ENCODE results near the gene BABAM2.

The BABAM2 gene

GRCh38 chr2:28335666-28336065, 445.1 kb downstream of the BABAM2 start:
- Histone ChIP-seq H3K27ac (ENCODE audit: extremely low read depth, low read depth, low read length) (no peak overlapping the region), H3K4me1 (ENCODE audit: control insufficient read depth, insufficient read depth, low read length) (no peaks in the 10 kb centered on the region; the same call in 1 of the 2 replicates), H3K4me3 (ENCODE audit: low read depth, low read length) (no peak overlapping the region), H3K9me3 (ENCODE audit: control insufficient read depth, insufficient read depth, low read depth, low read length) (no peaks in the 10 kb centered on the region), H3K36me3 (ENCODE audit: control insufficient read depth in 2 of 2, insufficient read depth in 1 of 2, low read length in 2 of 2) (no peaks in the 10 kb centered on the region)
- ChIA-PET CTCF (no interaction called here), POLR2A (no interaction called here)
- no peak for TF ChIP-seq ZNF133 (tag by site-specific recombination; IDR thresholded peaks at IDR 0.05)
- TF ChIP-seq OSR2 (tag by site-specific recombination; IDR thresholded peaks at IDR 0.05): no peak
- no peak for TF ChIP-seq ZNF138 (tag by site-specific recombination; IDR thresholded peaks at IDR 0.05; ENCODE audit: borderline replicate concordance)
- TF ChIP-seq ZFP69B (tag by site-specific recombination; IDR thresholded peaks at IDR 0.05): no peak
- TF ChIP-seq MZF1 (tag by site-specific recombination; IDR thresholded peaks at IDR 0.05; ENCODE audit: borderline replicate concordance): no peak
- no peak for TF ChIP-seq KLF16 (tag by site-specific recombination; IDR thresholded peaks at IDR 0.05)
- no peak for TF ChIP-seq KLF9 (tag by site-specific recombination; IDR thresholded peaks at IDR 0.05; ENCODE audit: low read depth)
- TF ChIP-seq GLIS2 (tag by site-specific recombination; IDR thresholded peaks at IDR 0.05): no peak

DNA sequence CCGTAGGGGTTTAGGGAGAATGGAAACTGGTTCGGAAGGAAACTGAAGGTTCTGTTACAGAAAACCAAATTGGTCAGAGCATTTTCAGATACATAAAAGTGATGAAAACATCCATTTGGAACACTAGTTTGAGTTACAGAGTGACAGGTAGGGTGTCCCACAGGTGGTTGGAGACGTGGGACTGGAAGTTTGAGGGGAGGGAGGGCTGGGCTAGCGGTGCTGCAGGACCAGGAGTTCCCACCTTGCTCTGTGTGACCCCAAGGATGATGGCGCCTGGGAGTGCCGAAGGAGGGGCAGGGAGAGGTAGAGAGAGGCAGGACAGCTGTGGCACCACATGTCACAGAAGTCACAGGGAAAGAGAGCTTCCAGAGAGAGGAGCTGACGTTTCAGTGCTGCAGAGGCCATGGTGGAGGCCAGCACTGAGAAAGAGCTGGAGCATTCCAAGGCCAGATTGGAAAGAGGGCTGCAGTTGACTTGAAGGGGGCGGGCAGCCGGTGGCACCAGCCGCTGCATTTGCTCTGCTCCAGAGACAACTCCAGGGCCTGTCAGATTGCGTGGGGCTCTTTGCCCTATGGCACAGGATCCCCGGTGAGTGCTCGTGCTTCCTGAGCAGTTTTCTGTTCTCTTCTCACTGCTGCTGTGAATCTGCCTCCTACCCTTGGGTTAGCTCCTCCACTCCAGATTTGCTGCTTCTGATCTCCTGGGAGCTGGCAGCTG, 445.9 kb downstream of the BABAM2 start:
- ChIA-PET POLR2A (no interaction called here), CTCF (no interaction called here)
- Histone ChIP-seq H3K9me3 (ENCODE audit: control insufficient read depth, insufficient read depth, low read depth, low read length) (no peaks in the 10 kb centered on the region), H3K4me3 (ENCODE audit: low read depth, low read length) (no peak overlapping the region), H3K27ac (ENCODE audit: extremely low read depth, low read depth, low read length) (no peak overlapping the region), H3K36me3 (ENCODE audit: control insufficient read depth in 2 of 2, insufficient read depth in 1 of 2, low read length in 2 of 2) (no peaks in the 10 kb centered on the region), H3K4me1 (ENCODE audit: control insufficient read depth, insufficient read depth, low read length) (no peaks in the 10 kb centered on the region; the same call in 1 of the 2 replicates)
- TF ChIP-seq ZNF585B (tag by site-specific recombination; IDR thresholded peaks at IDR 0.05) (no peak), ZNF548 (tag by site-specific recombination; IDR thresholded peaks at IDR 0.05) (no peak), SCRT2 (tag by site-specific recombination; IDR thresholded peaks at IDR 0.05) (peak; percentile 84), TRIM28 (IDR thresholded peaks at IDR 0.05; ENCODE audit: borderline replicate concordance, low read length) (no peak), ZNF292 (tag by site-specific recombination; IDR thresholded peaks at IDR 0.05; ENCODE audit: borderline replicate concordance, low read depth) (no peak), HOXC10 (CRISPR knock-in tag; IDR thresholded peaks at IDR 0.05) (no peak), ZNF449 (tag by site-specific recombination; IDR thresholded peaks at IDR 0.05) (no peak)
- TF ChIP-seq, protein P1, sequence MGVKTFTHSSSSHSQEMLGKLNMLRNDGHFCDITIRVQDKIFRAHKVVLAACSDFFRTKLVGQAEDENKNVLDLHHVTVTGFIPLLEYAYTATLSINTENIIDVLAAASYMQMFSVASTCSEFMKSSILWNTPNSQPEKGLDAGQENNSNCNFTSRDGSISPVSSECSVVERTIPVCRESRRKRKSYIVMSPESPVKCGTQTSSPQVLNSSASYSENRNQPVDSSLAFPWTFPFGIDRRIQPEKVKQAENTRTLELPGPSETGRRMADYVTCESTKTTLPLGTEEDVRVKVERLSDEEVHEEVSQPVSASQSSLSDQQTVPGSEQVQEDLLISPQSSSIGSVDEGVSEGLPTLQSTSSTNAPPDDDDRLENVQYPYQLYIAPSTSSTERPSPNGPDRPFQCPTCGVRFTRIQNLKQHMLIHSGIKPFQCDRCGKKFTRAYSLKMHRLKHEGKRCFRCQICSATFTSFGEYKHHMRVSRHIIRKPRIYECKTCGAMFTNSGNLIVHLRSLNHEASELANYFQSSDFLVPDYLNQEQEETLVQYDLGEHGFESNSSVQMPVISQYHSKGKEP (tag by site-specific recombination; IDR thresholded peaks at IDR 0.05): no peak

DNA sequence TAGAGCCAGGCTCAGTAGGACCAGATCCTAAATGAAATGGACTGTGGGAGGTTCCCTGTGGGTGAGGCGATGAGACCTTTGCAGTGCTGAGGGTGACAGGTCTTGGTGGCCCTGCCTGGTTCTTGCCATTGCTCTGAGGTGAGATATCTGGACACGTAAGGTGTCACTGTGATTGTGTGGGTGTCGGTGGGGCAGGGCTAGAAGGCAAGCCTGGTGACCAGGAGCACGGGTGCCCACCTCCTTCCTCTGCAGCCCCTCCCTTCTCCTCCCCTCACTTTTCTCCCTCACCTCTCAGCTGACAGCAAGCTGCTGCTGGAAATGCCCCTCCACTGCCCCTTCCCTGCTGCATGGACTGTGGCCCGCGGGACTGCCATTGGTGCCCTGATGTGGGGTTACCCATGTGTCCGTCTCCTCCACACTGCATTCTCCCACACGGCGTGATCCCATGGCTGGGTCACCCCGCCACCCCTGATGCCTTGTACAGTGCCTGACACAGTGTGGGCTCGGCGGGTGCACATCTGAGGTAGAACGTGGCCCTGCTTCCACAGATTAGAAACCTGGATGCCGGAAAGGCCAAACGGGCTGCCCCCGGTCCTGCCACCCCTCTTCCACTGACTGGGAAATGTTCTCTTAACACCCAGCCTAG, 446.6 kb downstream of the BABAM2 start:
- Histone ChIP-seq H3K4me1 (ENCODE audit: control insufficient read depth, insufficient read depth, low read length) (no peaks in the 10 kb centered on the region; the same call in 1 of the 2 replicates), H3K4me3 (ENCODE audit: low read depth, low read length) (no peak overlapping the region)
- TF ChIP-seq, protein P2, sequence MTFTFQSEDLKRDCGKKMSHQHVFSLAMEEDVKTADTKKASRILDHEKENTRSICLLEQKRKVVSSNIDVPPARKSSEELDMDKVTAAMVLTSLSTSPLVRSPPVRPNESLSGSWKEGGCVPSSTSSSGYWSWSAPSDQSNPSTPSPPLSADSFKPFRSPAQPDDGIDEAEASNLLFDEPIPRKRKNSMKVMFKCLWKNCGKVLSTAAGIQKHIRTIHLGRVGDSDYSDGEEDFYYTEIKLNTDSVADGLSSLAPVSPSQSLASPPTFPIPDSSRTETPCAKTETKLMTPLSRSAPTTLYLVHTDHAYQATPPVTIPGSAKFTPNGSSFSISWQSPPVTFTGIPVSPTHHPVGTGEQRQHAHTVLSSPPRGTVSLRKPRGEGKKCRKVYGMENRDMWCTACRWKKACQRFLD (tag by site-specific recombination; IDR thresholded peaks at IDR 0.05): no peak
- no peak for TF ChIP-seq PRDM2 (tag by site-specific recombination; IDR thresholded peaks at IDR 0.05; ENCODE audit: borderline replicate concordance)

More for the DNA sequence above, 446.6 kb downstream of the BABAM2 start:
- POLR2A ChIA-PET: no interaction called here
- CTCF ChIA-PET: interaction anchor here (0.6 kb wide), 1 partner anchor 99 kb away, joined by 3 read pairs; no protein-coding TSS in a partner anchor
- H3K9me3 ChIP-seq (ENCODE audit: control insufficient read depth, insufficient read depth, low read depth, low read length): no peaks in the 10 kb centered on the region
- H3K27ac ChIP-seq (ENCODE audit: extremely low read depth, low read depth, low read length): no peak overlapping the region
- no peaks in the 10 kb centered on the region for H3K36me3 ChIP-seq (ENCODE audit: control insufficient read depth in 2 of 2, insufficient read depth in 1 of 2, low read length in 2 of 2)
